ENCODE data around the gene NIT2.
"Not testable (repeated sequence)": the region's sequence is repeated elsewhere in the genome, so short reads cannot be mapped to it uniquely, and the experiment has no call there.

NIT2 gene, protein sequence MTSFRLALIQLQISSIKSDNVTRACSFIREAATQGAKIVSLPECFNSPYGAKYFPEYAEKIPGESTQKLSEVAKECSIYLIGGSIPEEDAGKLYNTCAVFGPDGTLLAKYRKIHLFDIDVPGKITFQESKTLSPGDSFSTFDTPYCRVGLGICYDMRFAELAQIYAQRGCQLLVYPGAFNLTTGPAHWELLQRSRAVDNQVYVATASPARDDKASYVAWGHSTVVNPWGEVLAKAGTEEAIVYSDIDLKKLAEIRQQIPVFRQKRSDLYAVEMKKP

DNA sequence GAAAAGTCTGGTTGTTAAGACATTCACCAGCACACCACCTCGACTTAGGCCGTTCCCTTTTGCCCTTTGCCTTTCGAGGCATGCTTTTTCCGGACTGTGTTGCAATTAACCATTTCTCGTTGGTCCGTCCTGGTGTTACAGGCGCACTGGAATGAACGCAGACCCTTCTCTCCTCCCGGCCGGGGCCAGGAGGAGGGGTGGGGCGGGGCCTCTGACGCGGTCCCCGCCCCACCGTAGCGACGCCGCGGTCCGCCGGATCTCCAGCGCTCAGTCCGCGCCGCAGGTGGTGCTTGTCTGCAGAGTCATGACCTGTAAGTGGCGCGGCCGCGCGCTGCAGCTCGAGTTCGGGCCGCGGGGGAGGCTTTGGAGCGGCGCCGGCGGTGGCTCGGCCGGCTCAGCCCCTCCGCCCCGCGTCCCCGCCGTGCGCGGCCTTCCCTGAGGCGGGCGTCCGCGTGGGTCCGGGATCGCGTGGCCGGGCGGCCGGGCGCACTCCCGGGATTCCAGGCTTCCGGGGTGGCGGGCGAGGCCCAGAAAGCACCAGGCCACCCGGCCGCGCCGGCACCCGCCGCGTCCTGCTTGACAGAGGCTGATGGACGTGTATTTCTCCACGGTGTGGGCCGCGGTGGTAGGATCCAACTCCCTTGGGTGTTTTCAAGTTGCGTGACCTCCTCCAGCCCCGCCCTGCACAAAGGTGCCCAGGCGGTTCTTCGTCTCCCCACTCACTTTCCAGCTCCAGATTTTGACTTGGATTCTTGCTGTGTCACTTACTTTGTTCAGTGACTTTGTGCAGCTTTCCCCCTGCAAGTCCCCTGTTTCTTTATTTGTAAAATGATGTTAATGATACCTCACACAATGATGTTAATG is at the start of gene NIT2:
Gene NIT2 (plus strand): TSS at position 270 of the 864 bp plus-strand sequence. CDS start 35 bp downstream, at position 305.
- no peak for DNase-seq

DNA sequence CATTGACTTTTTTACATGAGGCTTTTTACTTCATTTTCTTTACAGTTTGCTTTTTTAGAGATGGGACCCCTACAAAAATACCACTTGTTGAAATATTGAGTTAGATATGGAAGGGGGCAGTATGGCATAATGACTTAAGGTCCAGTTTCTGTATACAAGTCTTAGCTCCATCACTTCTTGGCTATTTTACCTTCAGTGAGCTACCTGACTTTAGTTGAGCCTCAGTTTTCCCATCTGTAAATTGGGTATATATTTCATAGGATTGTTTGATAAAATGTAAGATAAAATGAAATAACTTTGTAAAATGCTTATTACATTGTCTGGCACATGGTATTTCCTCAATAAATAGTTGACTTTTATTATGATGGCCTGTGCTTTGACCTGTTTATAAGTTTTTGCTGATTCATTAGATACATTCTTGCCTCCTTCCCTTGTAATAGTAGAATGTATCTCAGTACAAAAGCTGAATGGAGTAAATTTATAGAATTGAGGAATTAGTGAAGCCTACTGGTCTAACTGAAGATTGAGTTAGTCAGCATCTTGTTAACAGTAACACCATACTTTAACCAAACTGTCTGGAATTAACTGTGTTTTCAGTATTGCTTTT is 46.2 kb upstream of the NIT2 start:
- DNase-seq = no peak

DNA sequence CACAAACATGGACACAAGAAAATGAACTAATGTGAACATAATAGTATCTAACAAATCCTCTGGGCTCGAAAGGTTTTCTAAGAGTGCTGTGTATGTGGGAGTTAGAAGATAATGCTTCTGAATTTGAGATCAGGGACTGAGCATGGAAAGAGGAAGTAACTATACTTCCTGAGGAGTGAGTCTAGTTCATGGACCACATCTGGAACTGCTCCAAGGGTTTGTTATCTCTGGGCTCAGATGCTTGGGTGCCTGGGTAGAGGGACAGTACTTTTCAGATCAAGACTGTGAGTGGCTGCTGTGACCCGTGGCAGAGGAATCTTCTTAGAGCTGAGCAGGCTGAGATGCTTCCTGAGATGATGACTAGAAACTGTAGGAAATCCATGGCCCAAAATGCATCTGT is 45.2 kb upstream of the NIT2 start:
- DNase-seq = no peak

DNA sequence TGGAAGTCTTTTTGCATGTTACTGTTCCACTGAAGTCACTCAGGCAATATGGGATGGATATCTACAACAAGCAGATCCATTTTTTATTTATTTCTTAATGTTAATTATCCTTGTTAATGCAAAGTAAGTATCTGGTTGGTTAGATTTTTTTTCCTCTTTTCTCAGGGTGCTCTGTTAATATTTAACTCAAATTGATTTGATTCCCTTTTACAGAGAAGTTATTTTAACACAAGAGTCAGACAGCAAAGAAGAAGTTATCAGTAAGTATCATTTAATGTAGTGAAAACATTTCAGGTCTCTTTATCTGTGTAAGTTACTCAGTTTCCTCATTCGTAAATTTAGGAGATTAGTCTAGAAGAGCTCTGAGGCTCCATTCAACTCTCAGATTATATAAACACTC is 39.5 kb upstream of the NIT2 start:
- DNase-seq = no peak

DNA sequence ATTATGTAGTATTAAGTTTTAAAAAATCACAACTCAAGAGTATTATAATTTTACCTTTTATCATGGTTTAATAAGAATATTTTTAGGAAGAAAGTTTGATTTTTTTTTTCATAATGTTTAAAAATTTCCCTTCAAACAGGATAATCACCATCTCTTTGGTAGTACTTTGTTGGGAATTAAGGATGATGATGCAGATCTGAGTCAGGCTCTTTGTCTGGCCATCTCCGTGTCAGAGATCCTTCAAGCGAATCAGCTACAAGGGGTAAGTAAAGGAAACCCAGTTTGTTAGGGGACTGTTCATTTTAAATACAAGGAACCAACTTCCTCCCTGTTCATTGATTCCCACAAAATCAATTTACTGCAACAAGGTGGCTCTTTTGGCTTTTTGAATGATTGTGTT is 36.8 kb upstream of the NIT2 start:
- DNase-seq = no peak

DNA sequence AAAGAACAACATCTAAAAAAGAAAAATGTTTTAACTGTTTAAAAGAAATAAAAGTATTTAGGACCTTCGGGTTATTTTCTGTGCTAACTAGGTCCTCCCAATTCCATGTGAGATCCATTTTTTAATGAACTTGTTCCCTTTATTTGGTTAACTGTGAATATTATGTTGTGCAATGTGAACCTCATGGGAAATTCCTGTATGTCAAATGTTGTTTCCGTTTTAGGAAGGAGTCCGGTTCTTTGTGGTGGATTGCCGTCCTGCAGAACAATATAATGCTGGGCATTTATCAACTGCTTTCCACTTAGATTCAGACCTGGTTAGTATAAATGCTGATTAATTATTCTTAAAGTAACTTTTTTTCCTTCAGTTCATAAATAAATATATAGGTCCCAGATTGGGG is 35.5 kb upstream of the NIT2 start:
- DNase-seq = no peak

DNA sequence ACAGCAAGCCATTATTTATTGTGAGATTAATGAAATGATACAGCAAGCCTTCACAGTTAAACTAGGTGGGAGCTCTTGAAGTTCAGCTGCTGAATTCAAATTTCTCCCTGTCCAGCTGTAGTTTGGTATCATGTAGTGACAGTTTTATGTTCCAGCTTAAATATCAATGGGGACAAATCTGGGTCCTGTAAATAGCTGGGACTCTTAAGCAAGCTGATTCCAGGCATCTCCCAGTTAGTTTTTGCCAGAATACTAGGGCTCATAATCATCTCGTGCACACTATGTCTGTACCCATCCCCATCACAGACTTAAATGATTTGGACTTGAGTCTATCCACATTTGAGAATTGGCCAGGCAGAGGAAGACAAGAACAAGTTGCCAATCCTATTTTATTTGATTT is 27.9 kb upstream of the NIT2 start:
- DNase-seq = no peak

DNA sequence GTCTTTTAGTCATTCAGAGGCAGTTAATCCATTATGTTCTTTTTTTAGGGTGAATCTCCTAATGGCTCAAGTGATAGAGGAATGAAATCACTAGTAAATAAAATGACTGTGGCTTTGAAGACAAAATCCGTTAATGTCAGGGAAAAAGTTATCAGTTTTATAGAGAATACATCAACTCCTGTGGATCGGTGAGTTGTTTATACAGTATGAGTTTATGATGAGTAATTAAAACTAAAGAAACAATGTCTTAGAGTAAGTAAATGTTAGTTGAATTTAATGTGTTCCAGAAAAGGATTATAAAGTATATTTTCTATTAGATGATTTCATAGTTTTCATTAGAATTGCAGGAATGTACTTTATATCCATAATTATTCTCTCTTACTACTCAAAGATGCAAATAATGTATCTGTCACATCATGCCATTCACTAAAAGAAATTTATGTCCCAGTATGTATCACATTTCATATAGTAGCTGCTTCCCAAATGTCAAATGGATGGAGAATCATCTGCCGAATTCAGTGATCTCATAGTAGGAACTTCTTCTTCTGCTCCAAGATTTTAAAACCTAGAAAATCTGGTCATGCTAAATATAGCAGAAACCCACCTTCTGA is 24.1 kb upstream of the NIT2 start:
- DNase-seq = no peak

DNA sequence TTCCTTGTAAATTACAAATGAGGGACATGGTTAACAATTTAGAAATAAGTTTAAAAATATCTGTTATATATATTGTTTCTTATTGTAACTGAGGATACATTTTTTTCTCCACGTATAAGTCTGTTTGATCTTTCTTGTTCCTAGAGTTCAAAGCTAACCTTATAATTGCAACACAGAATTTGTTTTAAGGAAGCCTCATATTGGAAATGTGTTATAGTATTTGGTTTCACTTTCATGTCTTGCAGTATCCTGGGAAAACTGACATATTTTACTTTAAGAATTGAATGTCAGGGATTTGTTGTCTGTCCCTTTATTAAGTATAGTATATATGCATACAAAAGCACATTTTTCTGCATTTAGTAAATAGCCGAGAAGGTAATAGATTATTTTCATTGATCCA is 23.5 kb upstream of the NIT2 start:
- no peak for DNase-seq

DNA sequence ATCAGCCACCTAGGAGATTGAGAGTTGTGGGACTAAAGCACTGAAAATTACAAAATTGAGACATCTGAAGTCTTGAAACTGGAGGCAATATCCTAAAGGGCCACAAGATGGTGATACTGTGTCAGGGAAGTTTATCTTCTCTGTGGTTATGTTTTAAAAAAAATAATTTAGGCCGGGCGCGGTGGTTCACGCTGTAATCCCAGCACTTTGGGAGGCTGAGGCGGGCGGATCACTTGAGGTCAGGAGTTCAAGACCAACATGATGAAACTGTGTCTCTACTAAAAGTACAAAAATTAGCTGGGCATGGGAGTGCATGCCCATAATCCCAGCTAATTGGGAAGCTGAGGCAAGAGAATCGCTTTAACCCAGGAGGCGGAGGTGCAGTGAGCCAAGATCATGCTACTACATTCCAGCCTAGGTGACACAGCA is 17.9 kb upstream of the NIT2 start:
- peak; percentile 14 for DNase-seq

DNA sequence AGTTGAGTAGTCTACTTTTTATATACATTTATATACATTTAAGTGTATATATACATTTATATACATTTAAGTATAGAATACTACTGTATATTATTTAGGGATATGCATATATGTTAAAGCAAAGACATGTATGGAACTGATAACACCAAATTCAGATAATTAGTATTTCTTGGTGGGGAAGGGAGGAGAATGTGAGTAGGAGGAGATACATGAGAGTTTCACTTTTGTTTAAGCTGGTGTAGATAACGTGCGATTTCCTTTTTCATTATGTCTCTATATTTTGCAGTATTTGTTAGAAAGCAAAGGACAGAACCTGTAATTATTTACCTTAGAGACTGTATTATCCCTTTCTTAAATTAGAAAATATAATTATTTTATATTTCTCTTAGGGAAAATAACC is 16.6 kb upstream of the NIT2 start:
- no peak for DNase-seq

DNA sequence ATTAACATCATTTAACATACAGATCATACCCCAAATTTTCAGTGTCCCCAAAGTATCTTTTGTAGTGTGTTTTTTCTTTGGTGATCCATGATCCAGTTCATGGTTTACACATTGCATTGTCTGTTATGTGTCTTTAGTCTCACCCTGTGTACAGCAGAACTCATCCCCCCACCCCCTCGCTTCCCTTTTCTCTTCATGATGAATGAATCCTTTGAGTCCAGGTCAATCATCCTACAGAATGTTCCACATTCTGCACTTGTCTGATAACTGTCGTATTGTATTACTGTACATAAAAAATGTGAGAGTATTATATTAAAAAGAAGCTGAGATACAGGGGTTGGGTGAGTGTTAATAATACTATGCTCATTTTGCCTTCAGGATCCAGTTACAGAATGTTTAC is 14.6 kb upstream of the NIT2 start:
- DNase-seq = no peak

DNA sequence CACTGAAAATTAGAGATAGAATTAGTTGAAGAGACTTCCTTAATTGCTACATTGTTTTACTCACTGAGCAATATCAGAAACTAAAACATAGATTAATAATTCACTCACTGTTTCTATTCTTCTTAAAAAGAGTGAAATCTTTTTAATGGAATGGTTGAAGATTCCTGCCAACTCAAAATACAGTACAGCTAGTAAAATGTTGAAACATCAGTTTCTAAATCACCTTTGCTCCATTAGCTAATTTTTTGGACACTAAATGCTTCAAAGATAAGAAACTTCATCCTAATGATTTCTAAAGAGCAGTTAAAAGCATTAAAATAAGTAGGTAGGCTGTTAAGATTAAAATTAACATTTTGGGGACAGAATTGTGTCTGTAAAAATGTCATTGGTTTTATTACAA is 10.5 kb upstream of the NIT2 start:
- DNase-seq = no peak

DNA sequence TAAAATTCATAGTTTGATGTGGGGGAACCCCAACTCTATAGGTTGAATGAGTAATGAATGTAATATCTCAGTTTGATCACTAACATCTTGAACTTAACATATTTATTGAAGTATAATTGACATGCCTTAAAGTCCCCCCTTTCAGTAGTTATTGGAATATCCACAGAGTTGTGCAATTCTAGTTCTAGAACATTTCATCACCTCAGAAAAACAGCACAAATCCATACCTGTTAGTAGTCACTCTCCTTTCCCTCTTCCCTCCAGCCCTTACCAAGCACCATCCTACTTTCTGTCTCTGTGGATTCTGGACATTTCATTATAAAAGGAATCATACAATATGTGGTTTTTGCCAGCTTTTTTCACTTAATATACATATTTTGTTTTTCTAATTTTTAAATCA is 8.7 kb upstream of the NIT2 start:
- no peak for DNase-seq

DNA sequence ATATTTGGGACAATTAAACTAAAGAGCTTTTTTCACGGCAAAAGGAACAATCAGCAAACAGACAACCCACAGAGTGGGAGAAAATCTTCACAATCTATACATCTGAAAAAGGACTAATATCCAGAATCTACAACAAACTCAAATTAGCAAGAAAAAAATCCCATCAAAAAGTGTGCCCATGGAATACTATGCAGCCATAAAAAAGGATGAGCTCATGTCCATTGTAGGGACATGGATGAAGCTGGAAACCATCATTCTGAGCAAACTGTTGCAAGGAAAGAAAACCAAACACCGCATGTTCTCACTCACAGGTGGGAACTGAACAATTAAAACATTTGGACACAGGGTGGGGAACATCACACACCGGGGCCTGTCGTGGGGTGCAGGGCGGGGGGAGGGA is 7.2 kb upstream of the NIT2 start:
- DNase-seq = not testable (repeated sequence)

DNA sequence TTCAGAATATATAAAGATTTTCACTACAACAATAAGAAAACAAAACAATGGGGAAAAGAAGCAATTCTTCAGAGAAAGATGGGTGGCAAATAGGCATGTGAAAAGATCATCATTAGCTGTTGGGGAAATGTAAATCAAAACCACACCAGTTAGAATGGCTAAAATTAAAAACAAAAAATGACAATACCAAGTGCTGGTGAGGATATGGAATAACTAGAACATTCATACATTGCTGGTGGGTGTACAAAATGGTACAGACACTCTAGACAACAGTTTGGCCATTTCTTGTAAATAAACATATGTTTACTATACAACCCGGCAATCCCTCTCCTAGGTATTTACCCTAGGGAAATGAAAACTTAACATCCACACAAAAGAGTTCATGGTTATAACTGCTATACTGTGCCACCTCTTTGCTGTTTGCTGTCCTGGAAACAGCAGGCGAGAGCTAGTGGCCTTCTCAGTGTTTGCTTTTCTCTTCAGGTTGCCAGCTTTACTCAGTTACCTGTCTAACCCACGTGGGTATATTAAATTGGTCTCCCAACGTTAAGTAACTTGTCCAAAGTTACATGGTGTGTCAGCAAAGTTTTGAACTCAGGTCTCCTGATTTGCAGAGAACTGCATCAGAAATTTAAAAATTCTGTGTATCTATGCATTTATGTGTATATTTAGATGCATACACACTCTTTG is 4.6 kb upstream of the NIT2 start:
- DNase-seq = no peak

DNA sequence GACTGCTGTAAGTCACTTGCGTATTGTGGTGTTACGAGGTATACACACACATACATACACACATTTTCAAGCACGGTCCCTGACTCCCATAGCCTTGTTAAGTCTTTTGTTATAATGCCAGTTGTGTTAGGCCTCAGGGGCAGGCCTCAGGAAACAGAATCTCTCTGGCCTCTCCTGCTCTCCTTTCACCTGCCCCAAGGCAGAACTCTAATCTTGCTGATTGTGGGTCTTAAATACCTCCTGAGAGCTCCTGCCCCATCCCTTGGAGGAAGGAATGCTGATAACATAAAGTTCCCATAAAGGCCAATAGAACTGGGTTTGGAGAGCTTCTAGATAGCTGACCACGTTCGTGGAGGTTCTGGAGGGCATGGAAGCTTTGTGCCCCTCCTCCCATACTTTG is 3.9 kb upstream of the NIT2 start:
- DNase-seq = no peak

DNA sequence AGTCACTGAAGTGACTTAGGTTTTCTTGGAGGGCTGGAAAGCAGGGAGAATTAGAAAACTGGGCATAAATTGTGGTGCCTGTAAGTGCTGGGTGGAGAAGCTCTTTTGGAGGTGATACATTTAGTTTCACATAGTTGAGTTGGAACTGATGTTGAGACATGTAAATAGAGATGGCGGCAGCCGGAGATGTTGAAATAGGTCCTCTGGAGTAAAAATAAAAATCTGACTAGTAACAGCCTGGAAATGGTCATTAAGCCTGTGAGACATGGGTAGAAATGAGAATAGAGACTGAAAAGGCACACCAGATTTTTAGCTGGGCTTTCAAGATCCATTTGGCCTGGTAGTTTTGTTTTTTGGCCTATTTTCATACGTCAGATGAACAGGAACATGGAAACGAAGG is 2.9 kb upstream of the NIT2 start:
- no peak for DNase-seq

DNA sequence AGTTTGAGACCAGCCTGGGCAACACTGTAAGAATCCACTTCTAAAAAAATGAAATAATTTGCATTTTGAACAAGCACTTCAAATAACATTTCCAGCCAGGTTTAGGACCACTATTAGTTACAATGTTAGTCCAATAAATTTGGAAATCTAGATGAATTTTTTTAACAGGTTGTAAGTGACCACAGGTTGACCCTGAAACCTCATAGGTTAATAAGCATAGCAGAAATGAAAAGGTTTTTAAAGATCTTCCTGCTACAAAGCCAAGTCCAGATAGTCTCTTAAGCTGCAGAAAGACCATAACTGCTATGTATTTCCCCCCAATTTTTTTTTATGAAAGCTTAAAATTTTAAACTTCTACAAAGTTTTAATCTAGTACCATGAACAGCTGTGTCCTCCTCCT is 1.5 kb upstream of the NIT2 start:
- DNase-seq = no peak

DNA sequence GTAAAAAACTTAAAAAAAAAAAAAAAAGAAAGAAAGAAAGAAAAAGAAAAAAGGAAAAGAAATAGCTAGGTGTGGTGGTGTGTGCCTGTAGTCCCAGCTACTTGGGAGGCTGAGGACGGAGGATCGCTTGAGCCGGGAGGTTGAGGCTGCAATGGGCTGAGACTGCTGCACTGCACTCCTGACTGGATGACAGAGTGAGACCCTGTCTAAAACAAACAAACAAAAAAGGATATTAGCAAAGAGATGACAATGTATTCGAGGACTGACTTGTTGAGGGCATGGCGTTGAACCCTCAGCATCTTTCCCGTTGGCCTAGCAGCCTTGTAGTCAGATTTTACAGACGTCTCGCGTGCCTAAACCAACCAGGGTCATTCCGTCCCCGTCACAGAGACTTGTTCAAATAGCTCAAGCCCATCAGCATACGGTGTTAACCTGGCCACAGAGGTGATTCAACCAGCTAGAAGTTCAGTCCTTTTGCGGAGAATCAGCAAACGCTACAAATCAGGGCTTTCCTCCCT is 528 bp upstream of the NIT2 start:
- no peak for DNase-seq

DNA sequence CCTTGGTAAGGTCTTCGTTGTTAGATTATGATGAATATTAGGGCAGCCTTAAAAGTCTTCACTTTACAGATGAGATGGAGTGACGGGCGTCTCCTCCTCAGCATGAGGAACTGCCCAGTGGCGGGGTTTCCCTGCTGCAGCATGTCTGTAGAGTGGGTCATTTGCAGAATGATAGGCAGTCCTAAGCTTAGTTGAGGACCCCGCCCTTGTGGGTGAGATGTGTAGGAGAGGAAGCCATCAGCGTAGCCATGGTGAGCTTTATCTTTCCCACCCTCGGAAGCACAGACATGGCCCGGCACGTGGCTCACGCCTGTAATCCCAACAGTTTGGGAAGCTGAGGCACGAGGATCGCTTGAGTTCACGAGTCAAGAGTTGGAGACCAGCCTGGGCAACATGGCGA is 877 bp downstream of the NIT2 start:
- no peak for DNase-seq

DNA sequence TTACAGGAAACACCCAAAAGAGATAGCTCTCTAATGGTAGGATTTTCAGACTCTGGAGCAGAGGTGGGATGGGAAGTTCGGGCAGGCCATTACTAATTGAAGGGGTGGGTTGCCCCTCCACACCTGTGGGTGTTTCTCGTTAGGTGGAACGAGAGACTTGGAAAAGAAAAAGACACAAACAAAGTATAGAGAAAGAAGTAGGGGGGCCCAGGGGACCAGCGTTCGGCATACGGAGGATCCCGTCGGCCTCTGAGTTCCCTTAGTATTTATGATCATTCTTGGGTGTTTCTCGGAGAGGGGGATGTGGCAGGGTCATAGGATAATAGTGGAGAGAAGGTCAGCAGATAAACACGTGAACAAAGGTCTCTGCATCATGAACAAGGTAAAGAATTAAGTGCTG is 1.7 kb downstream of the NIT2 start:
- not testable (repeated sequence) for DNase-seq

DNA sequence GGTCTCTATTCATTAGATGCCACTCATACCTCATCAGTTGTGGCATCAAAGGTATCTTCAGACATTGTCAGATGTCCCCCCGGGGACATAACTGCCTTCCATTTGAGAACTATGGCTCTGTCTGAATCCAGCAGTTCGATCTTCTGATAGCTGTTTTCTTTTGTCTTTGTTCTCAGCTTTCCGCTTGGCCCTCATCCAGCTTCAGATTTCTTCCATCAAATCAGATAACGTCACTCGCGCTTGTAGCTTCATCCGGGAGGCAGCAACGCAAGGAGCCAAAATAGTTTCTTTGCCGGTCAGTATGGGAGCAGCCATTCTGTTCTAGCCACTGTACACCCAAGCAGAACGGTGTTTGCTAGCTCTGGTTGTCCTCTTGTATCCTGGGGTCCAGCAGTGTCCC is 4.4 kb downstream of the NIT2 start:
- no peak for DNase-seq
